GM19397 (cell line): ENCODE measurements around the gene PROK1.

ENCODE experiments used
- ATAC-seq: cut with Tn5 transposase; IDR thresholded peaks from one replicate; pipeline ENCODE4 v1.9.1; 2021; ENCODE audit warnings: mild to moderate bottlenecking, moderate library complexity; ENCODE audit not compliant: unreplicated experiment

Gene PROK1

DNA sequence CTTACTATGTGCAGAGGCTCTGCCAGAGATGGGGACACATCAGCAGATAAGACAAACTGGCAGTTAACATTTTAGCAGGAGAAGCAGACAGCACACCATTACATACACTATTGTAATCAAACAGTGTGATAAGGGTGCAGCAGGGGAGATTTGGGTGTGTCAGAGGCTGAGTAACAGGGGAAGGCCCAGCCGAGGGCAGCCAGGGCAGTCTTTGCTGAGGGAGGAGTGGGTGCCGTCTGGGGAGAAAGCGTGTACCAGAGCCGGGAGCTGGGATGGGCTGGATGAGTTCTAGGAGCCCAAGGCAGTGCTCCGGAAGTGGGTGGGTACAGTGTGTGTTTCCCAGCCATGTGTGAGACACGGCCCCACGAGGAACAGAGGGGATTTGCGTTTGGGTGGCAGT lies 36.8 kb downstream of the PROK1 start:
- no peak for ATAC-seq

DNA sequence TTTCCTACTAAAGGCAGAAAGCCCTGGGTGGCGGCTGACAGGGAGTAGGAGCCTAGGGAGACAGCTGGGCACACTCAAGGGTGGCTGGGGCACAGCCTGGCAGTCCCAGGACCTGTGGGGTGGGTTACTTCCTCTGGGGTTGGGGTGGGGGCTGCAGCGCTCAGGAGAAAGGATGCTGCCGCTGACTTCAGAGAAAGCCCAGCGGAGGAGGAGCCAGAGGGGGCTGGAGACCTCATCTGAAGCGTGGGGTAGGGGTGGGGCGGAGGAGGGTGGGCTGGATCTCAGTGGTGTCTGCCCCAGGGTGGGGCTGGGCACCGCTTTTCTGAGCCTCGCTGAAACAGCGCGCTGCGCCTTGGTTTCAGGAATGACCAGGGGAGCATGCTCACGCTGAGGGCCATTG lies 37.2 kb downstream of the PROK1 start:
- ATAC-seq = no peak

DNA sequence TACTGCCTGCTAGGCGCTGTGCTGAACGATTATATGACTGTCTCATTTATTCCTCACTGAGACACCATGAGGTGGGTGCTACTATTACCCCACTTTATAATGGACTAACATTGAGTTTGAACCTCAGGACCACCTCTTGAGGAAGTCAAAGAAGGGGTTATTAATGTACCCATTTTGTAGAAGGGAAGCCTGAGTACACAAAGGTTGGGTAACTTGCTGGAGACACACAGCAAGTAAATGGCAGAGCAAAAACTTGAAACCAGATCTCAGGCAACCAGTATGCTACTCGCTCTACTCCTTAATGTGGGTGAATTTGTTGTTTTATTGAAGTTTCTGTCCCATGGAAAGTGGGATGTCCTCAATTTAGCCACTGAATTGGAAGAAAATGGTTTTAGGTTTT lies 37.9 kb downstream of the PROK1 start:
- no peak for ATAC-seq

DNA sequence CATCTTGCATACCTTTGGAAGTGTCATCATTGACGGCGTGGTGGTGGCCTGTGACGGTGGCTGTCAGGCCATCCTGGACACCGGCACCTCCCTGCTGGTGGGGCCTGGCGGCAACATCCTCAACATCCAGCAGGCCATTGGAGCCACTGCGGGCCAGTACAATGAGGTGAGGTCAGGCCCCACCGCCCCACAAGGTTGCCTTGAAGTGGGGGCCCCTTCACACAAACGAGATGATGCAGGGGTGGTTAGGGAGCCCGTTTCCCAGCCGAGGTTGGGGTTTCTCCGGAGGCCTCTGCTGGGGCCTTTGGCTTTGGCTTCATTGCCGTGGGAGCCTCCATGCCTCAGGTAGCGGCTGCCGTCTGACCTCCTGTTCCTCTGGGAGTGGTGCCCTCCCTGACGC lies 38.5 kb downstream of the PROK1 start:
- no peak for ATAC-seq

DNA sequence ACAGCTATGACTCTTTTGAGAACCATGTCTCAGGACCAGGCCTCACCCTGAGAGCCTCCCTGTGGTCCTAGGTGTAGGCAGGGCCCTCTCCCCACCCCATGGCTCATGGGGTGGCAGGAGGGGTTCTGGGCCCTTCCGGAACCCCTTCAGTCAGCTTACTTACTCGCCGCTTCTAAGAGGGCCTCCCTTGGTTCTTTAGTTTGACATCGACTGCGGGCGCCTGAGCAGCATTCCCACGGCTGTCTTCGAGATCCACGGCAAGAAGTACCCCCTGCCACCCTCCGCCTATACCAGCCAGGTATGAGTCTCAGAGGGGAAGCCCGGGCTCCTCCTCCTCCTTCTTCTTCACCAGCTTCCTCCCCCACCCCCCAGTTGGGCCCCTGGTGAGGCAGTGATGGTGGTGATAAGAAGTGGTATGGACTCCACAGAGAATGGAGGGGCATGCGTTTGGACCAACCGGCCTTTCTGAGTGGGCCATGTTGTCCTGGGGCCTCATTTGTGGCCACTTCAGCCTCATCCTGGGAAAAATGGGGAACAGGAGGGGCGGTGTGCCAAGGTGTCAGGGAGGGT lies 39.1 kb downstream of the PROK1 start:
- no peak for ATAC-seq

DNA sequence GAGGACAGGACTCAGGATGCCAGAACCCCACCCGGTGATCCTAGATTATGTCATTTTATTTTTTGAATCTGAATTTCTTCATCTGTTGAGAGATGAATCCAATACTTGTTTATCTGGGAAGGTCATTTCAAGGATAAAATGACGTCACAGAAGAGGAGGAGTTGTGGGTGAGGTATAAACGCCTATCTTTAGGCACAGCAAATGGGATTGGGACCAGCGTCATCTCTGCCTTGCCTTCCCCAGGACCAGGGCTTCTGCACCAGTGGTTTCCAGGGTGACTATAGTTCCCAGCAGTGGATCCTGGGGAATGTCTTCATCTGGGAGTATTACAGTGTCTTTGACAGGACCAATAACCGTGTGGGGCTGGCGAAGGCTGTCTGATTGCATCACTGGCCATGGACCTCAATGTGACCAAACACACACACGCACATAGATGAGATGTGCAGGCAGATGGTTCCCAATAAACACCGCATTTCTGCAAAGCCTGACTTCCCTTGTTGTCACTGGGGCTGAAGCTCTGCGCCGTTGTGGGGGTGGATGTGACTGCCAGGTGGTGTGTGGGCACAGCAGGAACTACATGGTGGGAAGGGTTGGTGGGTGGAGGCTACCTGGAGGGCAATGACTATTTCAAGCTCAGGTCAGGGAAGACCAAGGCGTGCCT lies 40.0 kb downstream of the PROK1 start:
- no peak for ATAC-seq

DNA sequence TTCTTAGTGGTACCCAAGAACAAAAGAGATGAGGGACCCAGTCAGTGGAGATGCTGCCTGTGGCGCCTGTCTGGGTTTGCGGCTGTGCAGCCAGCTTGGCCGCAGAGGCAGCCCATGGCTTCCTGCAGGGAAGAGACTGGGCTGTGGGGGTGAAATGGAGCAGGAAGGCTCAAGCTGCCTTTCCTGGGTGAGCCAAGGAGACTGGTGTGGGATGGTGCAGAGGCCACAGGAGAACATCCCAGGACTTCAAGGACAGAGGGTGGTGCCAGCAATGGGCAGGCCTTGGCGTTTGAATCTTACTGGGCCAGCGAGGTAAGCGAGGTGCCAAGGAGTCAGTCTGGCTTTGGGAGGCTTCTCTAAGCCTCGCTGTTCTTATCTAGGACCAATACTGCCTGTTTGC lies 41.6 kb downstream of the PROK1 start:
- ATAC-seq = no peak

DNA sequence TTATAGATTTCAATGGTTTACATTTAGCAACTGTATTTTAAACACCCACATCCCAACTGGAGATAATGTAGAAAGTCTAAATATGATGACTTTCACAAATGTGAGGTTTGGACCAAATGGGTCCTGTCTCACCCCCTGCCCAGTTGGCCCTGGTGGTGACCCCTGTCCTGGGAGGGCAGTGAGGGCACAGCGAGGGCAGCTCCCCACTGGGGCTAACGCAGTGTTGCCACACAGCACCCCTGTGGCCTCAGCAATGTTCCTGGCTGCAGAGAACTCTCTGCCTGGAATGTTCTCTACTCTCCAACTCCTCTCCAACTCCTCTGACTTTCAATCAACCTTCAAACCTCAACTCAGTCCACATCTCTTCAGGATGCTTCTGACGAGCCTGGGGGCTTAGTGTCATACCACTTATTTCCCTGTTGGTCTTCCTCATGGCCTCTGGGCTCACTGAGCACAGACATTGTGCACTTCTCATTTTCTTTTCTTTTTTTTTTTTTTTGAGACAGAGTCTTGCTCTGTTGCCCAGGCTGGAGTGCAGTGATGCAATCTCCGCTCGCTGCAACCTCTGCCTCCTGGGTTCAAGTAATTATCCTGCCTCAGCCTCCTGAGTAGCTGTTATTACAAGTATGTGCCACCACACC lies 42.2 kb downstream of the PROK1 start:
- no peak for ATAC-seq

DNA sequence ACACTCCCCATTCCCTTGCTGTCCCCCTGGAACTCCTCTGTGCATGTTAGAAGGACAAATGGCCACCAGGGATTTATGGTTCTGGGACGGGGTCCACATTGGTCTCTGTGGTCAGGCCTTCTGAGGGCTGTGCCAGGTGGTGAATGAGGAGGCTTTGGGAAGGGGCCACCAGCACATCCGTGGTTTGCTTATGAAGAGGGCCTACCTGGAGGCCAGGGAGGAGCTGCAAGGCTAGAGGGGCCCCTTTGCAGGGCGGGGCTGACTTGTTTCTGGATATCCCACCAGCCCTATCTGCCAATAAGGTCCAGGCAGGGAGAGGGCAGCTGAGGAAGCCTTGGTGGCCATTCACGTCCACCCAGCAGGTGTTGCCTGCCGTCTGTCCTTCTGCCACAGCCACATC lies 43.1 kb downstream of the PROK1 start:
- no peak for ATAC-seq

DNA sequence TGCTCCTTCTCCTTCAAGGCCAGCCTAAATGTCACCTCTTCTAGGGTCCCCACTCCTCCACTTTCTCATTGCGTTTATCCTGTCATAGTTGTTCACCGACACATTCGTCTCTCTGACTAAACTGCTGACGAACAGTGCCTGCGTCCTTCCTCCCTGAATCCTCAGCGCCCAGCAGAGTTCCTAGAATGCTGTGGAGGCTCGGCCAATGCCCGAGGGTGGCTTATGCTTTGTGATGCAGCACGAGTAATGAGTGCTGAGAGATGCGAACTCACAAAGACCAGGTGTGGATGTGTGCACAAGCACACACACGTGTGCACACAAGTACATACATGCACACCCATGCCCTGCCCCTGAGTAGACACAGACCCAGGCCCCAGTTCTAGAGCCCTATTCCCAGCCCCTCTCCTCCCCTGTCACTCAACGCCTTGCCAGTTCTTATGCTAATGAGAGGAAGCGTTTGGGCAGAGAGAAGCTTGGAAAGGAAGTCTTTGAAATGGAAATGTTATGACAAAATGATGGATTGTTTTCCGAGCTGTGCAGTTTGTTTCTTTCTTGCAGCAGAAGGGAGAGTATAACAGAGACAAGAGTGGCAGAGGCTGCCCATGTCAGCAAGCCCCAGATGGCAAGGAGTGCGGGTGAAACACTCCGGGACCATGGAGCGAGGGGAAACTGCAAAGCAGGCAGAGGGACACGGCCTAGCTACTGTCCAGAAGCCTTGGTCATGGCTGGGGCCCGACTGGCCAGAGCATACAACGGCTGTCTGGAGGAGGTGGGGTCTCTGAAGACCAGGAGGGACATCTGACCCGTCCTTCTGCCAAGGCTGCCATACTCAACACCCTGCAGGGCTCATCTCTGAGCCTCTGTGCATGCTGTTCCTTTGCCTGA lies 43.8 kb downstream of the PROK1 start:
- no peak for ATAC-seq

DNA sequence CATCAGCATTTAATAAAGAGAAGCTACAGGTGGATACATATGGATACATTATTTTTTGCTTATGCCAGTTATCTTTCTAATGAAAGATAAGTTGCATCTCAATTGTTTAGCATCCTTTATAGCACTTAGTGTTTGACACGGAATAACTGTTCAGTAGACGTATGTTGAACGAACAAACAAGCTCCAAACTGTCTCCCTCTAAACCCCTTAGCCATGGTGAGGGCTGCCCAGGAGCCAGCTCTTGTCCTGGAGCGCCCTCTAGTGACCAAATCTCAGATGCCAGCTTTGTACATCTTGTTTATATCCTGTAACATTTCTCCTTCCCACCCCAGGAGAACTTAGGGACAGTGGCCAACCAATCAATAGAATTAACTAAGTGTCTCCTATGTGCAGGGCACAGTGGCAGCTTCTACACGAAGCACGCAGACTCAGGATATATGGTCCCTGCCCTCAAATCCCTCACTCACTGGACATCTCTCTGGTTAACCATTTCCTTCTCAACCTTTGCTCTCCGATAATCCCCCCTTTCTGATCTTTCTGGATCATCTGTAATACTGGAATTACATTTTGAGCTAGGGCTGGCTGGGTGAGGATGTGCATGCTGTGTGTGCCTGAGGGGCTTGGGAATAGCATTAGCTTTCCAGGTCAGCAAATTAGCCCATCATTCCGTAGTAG lies 45.1 kb downstream of the PROK1 start:
- no peak for ATAC-seq

DNA sequence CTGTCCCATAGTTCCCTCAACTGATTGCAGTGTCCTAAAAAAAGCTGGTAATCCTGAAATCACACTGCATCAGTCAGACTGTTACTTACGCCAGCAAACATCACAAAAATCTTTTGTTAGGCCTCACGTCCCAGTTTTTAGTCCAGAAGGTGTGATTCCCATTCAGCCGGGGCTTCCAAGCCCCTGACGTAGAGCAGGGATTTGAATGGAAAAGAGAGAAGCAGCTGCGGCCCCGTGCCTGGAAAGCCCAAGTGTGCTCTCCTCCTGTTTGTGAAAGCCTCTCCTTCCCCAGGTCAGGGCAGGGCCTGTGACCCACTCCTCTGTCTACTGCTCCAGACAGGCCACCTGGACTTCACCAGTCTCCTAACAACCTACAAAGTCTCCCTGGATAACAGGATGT lies 47.3 kb downstream of the PROK1 start:
- no peak for ATAC-seq

DNA sequence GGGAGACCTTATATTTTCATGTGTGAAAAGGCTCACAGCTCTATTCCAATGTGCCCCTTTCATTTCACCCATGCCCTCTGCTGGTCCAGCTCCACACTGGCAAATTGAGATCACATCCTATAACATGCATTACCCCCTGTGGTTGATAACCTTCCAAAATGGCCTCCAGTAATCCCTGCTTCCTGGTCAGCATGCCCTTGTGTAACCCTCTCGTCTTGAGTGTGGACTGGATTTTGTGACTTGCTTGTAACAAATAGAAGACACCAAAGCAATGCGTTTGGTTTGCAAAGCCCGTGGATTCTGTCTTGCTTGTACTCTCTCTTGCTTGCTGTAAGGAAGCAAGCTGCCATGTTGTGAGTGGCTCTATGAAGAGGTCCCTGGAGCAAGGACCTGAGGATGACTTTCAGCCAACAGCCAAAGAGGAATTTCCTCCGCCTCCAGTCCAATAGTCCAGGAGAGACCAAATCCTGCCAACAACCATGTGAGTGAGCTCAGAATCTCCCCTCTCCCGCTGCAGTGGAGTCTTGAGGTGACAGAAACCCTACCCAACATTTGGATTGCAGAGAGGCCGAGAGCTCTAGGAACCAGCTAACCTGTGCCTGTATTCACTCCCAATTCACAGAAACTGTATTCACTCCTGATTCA lies 50.7 kb downstream of the PROK1 start:
- ATAC-seq = no peak

DNA sequence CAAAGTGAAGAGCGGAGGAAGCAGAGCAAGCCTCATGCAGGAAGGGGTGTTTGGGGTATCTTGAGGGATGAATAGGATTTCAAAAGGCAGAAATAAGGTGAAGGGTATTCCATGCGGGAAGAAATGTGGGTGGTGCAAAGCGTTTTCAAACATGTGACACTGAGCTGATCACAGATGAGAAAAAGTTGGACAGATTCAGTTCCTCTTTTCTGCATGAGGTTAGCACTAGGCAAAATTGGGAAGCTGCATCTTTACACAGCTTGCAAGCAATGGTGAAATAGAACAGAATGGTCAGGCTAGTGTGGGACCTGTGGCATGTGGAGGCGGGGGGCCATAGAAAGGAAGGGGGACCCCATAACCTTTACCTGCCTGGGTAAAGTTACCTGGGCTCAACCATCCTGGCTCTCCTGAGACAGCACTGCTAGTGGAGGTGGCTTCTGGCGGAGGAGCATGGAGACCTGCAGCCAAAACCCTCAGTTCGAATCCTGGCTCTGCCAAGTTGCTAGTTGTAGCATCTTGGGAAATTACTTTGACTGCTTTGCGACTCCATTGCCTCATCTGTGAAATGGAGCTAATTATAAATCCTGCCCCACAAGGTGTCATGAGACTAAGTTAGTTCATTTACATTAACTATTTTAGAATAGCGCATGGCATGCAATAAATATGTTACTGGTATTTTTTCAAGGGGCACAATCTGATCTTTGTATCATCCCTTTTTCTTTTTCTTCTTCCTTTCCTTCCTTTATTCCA lies 51.6 kb downstream of the PROK1 start:
- ATAC-seq = no peak

DNA sequence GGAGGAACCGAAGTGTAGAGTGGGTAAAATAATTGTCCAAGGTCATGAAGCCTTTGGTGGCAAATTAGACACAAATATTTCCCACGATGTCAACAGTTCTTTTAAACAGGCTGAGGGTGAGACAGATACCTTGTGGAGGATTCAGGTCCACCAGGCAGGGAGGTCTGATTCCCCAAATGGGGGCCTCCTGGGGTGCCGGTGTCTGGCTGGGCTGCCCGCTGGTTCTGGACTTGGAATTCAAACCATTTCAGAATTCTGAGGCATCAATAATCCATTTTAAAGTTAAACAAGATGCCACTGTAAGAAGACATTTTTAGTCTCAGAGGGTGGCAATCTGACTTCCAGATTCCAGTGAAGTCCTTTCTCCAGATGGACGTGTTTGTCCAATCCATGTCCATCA lies 52.5 kb downstream of the PROK1 start:
- ATAC-seq = no peak

DNA sequence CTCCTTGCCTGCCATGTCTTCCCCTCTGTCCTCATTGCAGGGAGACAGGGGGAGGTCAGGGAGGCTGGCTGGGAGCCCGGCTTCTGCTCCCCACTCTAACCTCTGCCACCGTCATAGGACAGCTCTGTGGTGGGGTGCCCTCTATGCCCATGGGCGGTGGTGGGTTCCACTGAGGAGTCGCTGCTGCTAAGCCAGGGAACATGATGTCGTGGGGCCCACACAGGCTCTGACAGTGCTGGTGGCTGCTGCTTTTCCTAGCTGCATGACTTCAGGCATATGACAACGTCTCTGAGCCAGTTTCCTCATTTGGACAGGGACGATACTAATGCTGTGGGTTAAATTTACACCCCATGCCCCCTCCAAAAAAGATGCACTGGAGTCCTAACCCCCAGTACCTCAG lies 53.3 kb downstream of the PROK1 start:
- no peak for ATAC-seq

DNA sequence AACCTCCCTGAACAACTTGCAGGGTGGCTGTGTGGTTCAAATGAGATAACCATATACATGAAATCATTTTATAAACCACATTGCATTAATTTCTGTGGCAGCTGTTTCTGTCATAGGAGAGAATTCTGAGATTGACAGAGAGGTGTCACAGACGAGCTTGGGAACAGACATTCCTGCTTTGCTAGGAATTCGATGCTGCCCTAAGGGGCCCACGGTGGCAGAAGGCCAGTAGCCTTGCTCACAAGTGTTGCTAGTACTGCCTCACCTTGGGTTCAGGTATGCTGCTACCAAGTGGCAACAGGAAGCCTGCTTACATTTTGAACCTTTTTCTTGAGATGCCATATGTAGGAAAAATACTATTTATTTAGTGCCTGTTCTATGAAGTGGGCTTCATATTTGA lies 54.6 kb downstream of the PROK1 start:
- ATAC-seq = no peak

DNA sequence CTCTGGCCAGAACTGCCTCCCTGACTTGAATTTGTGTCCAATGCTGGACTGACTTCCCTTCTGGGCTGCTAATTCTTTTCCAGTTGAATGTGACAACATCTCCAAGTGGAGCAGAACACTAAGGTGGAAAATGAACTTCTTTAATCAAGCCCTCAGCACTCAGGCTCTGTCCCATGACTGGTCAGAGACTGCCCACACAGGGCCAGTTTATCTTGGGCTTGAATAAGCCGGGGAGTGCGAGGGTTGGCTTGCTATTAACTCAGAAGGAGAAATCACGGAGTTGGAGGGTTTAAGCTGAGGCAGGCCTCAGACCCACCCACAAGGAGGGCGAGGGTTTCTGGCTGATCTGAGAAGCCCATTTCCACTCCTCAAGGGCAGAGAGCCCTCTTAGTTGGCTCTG lies 55.6 kb downstream of the PROK1 start:
- ATAC-seq = no peak
